PC-9 (cell line): Measurements from ENCODE around the gene YWHAH. TPM values are rescaled to one million over a fixed set of nuclear protein-coding genes. Genes with fewer than 3 reads are reported as not detected.

Experiments
- BruUV-seq: library from RNA; stranded (reverse); fragments of 400-500 nt; replicated peaks from 2 replicates; lab custom pipeline; 2021; lab: Mats Ljungman, UMichigan
- CTCF ChIA-PET: fragments of 300-600 bp; sonication (Branson Sonifier 250); formaldehyde crosslinking; loops from one replicate; lab custom pipeline; 2022; ENCODE audit warnings: antibody characterized with exemption; lab: Charles Lee
- POLR2A ChIA-PET: fragments of 300-600 bp; sonication (Branson Sonifier 250); formaldehyde crosslinking; loops from one replicate; lab custom pipeline; 2022; ENCODE audit warnings: antibody characterized with exemption; ENCODE audit not compliant: unreplicated experiment; lab: Charles Lee
- DNase-seq, 2 experiments: peaks; one replicate each; pipeline versions ENCODE4 v3.0.0 to v3.0.0-alpha.2; 2015 to 2022; ENCODE audit warnings: mixed read lengths in 1 of 2
- H2AFZ ChIP-seq: fragments of 200-600 bp; sonication (generic); 2 replicates; pipeline ENCODE4 v1.8.1; 2017; ENCODE audit warnings: antibody characterized with exemption
- H3F3A ChIP-seq: fragments of 200-600 bp; sonication (generic); 2 replicates; pipeline ENCODE4 v1.8.1; 2017; ENCODE audit warnings: antibody characterized with exemption, mild to moderate bottlenecking, low read depth; ENCODE audit not compliant: insufficient read depth
- H3K27ac ChIP-seq: fragments of 200-600 bp; sonication (generic); 2 replicates; pipeline ENCODE4 v1.6.1; 2016; ENCODE audit warnings: mixed run types
- H3K27me3 ChIP-seq: fragments of 200-600 bp; sonication (generic); 2 replicates; pipeline ENCODE4 v1.6.1; 2016; ENCODE audit warnings: low read depth, mixed run types; ENCODE audit not compliant: insufficient read depth
- H3K36me3 ChIP-seq: fragments of 200-600 bp; sonication (generic); 2 replicates; pipeline ENCODE4 v1.6.1; 2016; ENCODE audit warnings: low read depth, mixed run types
- H3K4me1 ChIP-seq: fragments of 200-600 bp; sonication (generic); replicated peaks from 2 replicates; pipeline ENCODE4 v1.6.1; 2016; ENCODE audit warnings: mixed run types; ENCODE audit not compliant: insufficient read depth
- H3K4me2 ChIP-seq: fragments of 200-600 bp; sonication (generic); 2 replicates; pipeline ENCODE4 v1.6.1; 2017; ENCODE audit warnings: mixed run types
- H3K4me3 ChIP-seq: fragments of 200-600 bp; sonication (generic); 2 replicates; pipeline ENCODE4 v1.6.1; 2016; ENCODE audit warnings: mixed run types
- H3K79me2 ChIP-seq: fragments of 200-600 bp; sonication (generic); 2 replicates; pipeline ENCODE4 v1.6.1; 2017; ENCODE audit warnings: low read depth, mixed run types
- H3K9me2 ChIP-seq: fragments of 200-600 bp; sonication (generic); 2 replicates; pipeline ENCODE4 v1.8.1; 2017; ENCODE audit warnings: mild to moderate bottlenecking; ENCODE audit not compliant: insufficient read depth
- H3K9me3 ChIP-seq: fragments of 200-600 bp; sonication (generic); 2 replicates; pipeline ENCODE4 v1.8.1; 2016; ENCODE audit warnings: low read depth; ENCODE audit not compliant: insufficient read depth
- H4K20me1 ChIP-seq: fragments of 200-600 bp; sonication (generic); 2 replicates; pipeline ENCODE4 v1.8.1; 2017; ENCODE audit not compliant: insufficient read depth
- CTCF ChIP-seq: fragments of 200-600 bp; sonication (generic); conservative IDR thresholded peaks from 2 replicates; pipeline ENCODE4 v1.6.1; 2017; ENCODE audit warnings: mixed run types, antibody characterized with exemption, mild to moderate bottlenecking, moderate library complexity
- EZH2 ChIP-seq: fragments of 200-600 bp; sonication (generic); IDR thresholded peaks from 2 replicates; pipeline ENCODE4 v1.8.0; 2017; ENCODE audit warnings: antibody characterized with exemption, low read depth
- intact Hi-C: fragments of 100-400 bp; cut with micrococcal nuclease; formaldehyde crosslinking; loops from one replicate; pipeline ENCODE4 v1.10.0; 2022; ENCODE audit not compliant: unreplicated experiment
- total RNA-seq: library from RNA; stranded (reverse); gene quantifications from 2 replicates; pipeline ENCODE4 v1.2.3, GENCODE V29; 2021

Gene YWHAH
- total RNA-seq, 1 experiment from 2014 or later: 132 TPM

GRCh38 chr22:31951194-31952093 lies 7.1 kb downstream of the YWHAH start:
- H3K4me2 ChIP-seq: no peak overlapping the region
- peaks cover 35% of the 10 kb centered on the region; the same call in 1 of the 2 replicates for H3F3A ChIP-seq
- H4K20me1 ChIP-seq: peaks cover 19% of the 10 kb centered on the region
- H3K9me3 ChIP-seq: no peaks in the 10 kb centered on the region
- POLR2A ChIA-PET: no interaction called here
- H3K9me2 ChIP-seq: no peaks in the 10 kb centered on the region
- DNase-seq: no peak
- BruUV-seq: no TSS peak
- TF ChIP-seq EZH2 (no peak), CTCF (no peak)
- CTCF ChIA-PET: no interaction called here
- H3K27ac ChIP-seq: peak overlapping the region; percentile 33
- no peak overlapping the region for H3K4me3 ChIP-seq
- H2AFZ ChIP-seq: no peak overlapping the region
- peaks cover 24% of the 10 kb centered on the region for H3K36me3 ChIP-seq
- H3K4me1 ChIP-seq: peaks cover 27% of the 10 kb centered on the region
- H3K79me2 ChIP-seq: peaks cover 87% of the 10 kb centered on the region
- intact Hi-C loops: no loop called here
- H3K27me3 ChIP-seq: no peaks in the 10 kb centered on the region

- Histone ChIP-seq H3K27ac (peak overlapping the region; percentile 33), H3K27me3 (no peaks in the 10 kb centered on the region), H3K4me2 (no peak overlapping the region), H3K4me1 (peaks cover 21% of the 10 kb centered on the region), H3K9me3 (no peaks in the 10 kb centered on the region), H3K79me2 (peaks cover 81% of the 10 kb centered on the region), H3K9me2 (no peaks in the 10 kb centered on the region), H3F3A (peaks cover 38% of the 10 kb centered on the region; the same call in 1 of the 2 replicates), H3K4me3 (no peak overlapping the region), H2AFZ (no peak overlapping the region), H3K36me3 (peaks cover 31% of the 10 kb centered on the region), H4K20me1 (peaks cover 19% of the 10 kb centered on the region)
- POLR2A ChIA-PET: no interaction called here
- DNase-seq: no peak
- intact Hi-C loops: no loop called here
- TF ChIP-seq CTCF (no peak), EZH2 (no peak)
- BruUV-seq: no TSS peak
- CTCF ChIA-PET: no interaction called here
Observed at GRCh38 chr22:31952094-31952401, 7.7 kb downstream of the YWHAH start.

- intact Hi-C loops: no loop called here
- ChIA-PET POLR2A (no interaction called here), CTCF (no interaction called here)
- Histone ChIP-seq H3K4me1 (peaks cover 20% of the 10 kb centered on the region), H3F3A (peaks cover 41% of the 10 kb centered on the region; the same call in 1 of the 2 replicates), H3K9me2 (no peaks in the 10 kb centered on the region), H3K4me2 (no peak overlapping the region), H3K9me3 (no peaks in the 10 kb centered on the region), H3K27ac (peak overlapping the region; percentile 33; the same call in 1 of the 2 replicates), H3K4me3 (no peak overlapping the region), H2AFZ (no peak overlapping the region), H4K20me1 (peaks cover 19% of the 10 kb centered on the region), H3K36me3 (peaks cover 29% of the 10 kb centered on the region), H3K79me2 (peaks cover 77% of the 10 kb centered on the region), H3K27me3 (no peaks in the 10 kb centered on the region)
- DNase-seq: peak in 1 of 2 experiments; percentile 74
- TF ChIP-seq EZH2 (no peak), CTCF (no peak)
- BruUV-seq: no TSS peak
Observed at GRCh38 chr22:31952472-31952871, 8.1 kb downstream of the YWHAH start.
